EH (cell line): ENCODE results near the gene SLC25A52.
"Not testable (repeated sequence)": the region's sequence is repeated elsewhere in the genome, so short reads cannot be mapped to it uniquely, and the experiment has no call there.

Experiments used
- DNase-seq: peaks from one replicate; pipeline ENCODE4 v3.0.0-alpha.2; 2015; ENCODE audit warnings: low read depth

Gene SLC25A52, protein sequence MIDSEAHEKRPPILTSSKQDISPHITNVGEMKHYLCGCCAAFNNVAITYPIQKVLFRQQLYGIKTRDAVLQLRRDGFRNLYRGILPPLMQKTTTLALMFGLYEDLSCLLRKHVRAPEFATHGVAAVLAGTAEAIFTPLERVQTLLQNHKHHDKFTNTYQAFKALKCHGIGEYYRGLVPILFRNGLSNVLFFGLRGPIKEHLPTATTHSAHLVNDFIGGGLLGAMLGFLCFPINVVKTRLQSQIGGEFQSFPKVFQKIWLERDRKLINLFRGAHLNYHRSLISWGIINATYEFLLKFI

DNA sequence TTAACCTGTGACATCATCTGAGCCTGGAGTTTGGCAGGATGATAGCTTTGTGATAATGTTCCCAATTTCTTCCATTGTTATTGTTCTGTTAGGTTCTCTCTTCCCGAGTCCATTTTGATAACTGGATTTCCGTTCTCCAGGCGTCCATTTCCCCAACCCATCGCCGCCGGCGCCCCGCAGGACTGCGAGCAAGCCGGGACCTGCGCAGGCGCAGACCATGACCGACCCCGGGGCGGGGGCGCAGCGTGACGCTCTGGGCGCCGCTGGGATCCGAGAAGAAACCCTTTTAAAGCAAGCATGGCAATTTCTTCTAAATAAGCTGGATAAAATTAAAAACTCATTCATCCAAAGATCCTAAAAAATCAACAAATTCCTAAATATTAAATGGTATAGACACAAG, at the start of gene SLC25A52:
TSS of gene SLC25A52 (minus strand) at position 186 of the 400 bp plus-strand sequence. CDS start 219 bp downstream, outside the sequence.
- DNase-seq = no peak

DNA sequence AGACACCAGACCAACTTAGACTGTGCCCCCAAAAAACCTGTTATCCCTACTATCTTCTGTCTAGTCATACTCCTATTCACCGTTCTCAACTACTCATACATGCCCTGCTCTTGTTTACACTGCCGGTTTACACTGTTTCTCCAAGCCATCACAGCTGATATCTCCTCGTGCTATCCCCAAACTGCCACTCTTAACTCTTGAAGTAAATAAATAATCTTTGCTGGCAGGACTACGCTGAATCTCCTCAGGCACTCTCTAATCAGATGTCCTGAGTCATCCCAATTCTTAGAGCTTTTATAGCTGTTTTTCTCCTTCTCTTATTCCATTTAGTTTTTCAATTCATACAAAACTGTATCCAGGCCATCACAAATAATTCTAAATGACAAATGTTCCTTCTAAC, 48.4 kb upstream of the SLC25A52 start:
- not testable (repeated sequence) for DNase-seq

DNA sequence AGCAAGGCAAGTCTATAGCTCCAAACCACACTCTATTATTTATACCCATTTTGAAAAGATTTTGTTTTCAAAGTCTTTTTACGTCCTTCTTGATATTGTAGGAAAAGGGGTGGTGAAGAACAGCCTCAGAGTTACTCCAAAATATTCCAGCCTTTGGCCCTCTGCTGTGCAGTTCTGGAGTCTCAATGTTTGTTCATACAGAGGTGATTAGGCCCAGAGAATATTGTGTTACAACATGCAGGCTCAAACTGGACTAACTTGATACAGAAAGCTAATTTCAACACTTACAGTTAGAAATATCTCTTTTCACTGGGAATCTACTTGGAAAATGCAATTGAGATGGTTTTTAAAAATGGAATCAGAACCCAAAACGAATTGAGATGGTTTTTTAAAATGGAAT, 40.4 kb upstream of the SLC25A52 start:
- DNase-seq = no peak

DNA sequence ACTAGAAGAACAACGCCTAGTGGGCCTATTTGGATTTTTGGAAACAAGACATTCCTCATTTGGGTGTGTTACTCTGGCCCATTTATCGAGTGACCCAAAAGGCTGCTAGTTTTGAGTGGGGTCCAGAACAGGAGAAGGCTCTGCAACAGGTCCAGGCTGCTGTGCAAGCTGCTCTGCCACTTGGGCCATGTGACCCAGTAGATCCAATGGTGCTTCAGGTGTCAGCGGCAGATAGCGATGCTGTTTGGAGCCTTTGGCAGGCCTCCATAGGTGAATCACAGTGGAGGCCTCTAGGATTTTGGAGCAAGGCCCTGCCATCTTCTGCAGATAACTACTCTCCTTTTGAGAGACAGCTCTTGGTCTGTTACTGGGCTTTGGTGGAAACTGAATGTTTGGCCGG, 38.6 kb upstream of the SLC25A52 start:
- DNase-seq = not testable (repeated sequence)

DNA sequence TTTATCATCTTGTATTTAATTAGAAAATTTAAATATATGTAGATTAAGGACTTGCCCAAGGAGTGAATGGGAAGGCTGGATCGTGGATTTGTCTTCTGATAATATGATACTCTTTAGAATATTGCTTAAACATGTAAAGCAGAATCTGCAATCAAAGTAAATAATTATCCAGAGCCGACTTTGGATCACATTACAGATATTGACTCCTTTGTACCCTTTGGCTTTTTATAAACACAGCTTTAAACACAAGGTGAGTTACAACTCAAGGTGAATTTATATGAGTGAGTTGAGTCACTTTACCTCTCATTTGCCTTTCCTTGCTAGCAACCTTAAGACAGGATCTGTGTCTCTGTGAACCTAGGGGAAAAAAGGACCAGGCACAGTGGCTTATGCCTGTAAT, 37.7 kb upstream of the SLC25A52 start:
- DNase-seq = no peak

DNA sequence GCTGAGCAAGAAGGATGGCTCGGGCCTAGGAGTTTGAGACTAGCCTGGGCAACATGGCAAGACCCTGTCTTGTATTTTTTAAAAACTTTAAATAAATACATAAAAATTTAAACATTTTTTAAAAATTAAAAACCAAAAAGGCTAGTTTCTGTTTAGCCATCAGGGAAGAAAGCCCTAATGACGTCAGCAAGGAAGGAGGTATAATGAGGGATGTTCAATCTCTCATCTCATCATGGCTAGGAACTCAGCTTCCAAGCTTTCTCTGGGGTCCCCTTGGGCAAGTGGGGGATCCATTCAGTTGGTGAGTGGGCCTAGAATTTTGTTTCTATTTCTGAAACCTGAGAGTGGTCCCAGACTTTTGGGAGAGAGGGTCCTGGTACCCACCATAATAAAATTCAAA, 35.1 kb upstream of the SLC25A52 start:
- DNase-seq = no peak

DNA sequence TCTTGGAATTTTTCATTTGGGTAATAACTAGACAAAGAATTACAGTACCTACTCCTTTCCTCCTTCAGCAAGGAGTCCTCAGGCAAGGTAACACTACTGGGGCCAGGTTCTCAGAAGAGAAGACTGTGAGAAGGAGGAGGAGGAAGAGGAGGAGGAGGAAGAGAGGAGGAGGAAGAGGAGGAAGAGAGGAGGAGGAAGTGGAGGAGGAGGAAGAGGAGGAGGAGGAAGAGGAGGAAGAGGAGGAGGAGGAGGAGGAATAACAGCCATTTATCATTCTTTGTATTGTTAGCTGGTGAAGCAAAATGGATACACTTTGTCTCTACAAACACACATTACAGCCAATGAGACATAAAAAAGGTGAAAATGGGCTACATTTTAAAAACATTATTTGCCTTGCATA, 32.9 kb upstream of the SLC25A52 start:
- DNase-seq = no peak

DNA sequence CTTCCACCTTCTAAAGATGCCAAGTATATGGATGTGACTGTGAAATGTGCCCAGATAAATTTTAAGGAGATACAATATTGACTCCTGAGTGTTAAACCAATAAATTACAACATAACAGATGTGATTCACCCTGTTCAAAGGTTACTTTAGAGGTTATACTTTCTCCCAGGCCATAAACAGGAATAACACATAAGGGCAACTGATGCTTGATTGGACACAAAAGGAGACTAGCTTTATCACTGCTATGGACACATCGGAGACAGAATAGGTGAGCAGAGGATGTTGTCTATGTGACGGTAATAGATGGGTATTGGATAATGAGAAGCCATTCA, 31.9 kb upstream of the SLC25A52 start:
- DNase-seq = no peak

DNA sequence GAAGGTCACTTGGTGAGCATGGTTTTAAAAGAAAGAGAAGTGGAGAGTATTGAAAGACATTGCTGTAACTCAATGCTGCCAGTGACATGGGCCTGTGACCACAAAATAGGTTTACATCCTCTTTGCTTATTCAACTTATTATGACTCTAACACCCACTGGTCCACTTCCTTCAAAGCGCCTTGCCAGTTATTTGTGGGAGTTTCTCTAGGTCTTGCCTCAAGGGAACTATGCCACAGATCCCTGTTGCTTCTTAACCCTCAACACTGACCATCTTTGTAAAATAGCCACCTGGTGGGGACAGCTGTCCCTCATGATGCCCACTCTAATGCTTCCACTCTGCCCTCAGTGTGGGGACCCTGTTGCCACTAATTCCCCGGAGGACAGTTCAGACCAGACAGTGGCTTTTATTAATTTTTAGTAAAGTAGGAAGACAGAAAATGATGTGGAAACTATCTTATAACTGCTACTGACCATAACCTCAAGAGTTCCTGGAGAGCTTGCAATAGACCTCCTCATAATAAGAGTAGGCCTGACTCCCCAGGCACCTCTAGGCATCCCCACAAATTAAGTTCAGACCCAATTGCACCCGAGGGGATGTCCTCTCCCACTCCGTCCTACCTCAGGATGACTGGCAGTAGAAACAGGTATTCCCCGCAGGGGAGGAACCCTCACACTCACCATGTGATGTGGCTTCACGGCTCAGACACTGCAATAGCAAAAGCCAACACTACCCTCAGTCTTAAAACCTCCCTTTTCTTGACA, 31.3 kb upstream of the SLC25A52 start:
- DNase-seq = no peak

DNA sequence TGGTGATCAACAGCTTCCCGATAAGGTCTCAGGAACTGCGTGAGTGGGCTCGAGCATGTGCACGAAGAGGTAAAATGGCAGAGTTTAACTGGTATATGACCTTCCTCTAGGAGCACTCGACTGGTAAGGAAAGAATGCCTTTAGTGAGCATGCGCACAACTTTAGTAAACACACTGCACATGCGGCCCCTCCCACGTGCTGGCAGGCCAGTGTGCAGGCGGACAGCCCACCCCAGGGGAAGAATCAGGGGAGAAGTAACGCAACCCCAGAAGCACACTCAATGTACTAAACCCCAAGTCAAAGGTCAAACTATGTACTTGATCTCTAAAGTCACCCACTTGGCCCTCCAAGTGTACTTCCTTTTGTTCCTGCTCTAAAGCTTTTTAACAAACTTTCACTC, 28.7 kb upstream of the SLC25A52 start:
- no peak for DNase-seq

DNA sequence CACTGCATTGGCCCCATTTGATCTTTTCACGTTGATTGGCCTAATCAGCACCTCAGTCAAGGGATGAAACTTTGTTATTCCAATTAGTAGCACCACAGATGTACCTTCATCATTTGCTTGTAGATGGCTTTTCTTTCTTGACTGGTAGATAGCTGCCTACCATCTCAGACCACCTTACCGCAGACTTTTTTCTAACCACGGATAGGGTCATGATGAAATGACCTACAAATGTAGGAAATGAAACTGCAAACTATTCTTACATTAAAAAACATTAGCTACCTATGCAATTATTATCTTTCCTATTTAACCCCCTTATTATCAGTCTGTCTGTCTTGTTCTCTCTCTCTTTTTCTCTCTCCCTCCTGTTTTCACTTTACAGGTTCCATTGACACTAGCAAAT, 22.4 kb upstream of the SLC25A52 start:
- DNase-seq = no peak

DNA sequence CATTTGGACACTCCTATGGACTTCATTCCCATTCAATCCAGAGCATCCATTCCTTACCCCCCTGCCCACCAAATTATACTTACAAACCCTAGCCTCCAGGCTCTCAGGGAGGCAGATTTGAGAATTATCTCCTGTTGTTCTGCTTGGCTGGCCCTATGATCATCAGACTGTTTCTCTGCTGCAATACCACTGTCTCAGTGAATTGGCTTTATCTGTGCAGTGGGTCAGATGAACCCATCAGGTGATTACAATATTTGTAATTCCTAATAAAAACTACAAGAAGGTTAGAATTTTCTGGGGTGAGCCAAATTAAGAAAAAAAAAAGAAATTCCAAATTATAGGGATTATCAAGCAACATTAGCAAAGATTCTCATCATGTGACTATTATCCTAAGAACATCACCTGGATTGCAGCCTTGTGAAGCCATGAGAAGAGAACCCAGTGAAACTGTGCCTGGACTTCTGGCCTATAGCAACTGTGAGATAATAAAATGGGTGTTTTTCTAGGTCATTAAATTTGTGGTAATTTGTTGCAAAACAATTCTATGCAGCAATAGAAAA, 17.8 kb upstream of the SLC25A52 start:
- no peak for DNase-seq

DNA sequence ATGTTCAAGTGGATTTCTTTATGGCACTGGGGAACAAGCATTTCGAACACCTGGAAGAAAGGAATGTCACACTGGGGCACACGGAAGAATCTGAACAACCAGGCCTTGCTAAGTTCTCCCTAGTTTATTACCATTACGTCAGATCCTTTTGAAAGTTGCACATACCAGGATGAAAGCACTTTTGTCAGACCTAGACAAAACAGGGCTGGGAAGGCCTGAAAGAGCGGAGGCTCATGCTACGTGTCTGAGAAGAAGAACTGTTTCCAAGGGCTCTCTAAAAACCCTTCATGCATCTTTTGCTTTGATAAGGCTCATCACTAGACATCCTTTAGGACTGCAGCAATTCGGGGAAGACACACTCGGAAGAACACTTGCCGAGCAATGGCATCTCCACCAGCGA, 15.4 kb upstream of the SLC25A52 start:
- DNase-seq = no peak

DNA sequence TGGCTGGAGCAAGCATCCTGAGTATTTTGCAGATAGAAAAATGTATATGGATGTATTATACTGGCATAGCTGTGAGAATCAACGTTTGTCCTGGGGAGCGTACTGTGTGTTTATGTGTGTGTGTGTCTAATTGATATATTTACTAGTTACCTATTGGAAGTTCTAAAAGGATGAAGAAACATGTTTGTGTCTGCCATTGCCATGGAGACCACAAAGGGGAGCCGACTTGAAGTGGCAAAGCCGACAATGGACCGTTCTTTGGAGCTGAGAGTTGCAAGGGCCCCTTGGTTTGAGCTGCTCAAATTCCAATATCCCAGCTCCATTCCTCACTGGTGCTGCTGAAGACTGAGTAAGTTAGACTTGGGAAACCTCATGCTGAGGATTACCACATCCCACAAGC, 14.3 kb upstream of the SLC25A52 start:
- DNase-seq = no peak

DNA sequence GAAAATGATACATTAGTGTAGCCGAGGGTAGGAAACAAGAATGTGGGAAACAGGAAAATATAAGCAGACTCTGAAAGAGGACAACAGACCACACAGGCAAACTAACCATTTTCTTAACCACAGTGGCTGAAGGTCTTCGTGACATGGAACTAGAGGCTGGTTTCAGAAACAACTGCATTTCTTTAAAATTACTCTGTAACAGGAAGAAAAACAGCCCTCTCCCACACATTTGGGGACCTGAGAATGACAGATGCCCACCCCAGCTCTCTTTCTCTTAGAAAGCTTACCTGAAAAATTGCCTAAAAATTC, 13.8 kb upstream of the SLC25A52 start:
- DNase-seq = no peak

DNA sequence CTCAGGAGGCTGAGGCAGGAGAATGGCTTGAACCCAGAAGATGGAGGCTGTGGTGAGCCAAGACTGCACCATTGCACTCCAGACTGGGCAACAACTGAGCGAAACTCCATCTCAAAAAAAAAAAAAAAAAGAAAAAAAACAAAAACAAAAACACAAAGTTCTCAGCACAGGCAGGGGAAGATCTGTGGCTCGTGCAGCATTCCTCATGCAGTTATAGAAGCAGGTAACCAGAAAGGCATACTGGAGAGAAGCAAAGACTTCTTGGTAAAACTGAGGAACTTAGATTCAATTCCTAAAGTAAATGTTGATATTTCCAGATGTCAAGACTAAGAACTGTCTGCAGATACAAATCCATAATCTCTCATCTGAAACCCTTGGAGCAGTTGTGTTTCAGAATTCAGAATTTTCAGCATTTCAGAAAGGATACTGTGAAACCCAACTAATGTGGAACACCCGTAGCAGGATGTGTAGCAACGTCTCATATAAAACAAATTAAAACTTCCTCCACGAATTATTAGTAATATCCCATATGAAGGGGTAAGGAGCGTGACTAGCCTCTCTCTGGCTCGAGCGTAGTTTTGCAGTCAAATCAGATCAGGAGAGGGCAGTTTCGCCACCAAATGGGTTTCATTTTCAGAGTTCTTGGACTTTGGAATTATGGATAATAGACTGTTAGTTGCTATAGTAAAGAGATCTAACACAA, 13.2 kb upstream of the SLC25A52 start:
- no peak for DNase-seq

DNA sequence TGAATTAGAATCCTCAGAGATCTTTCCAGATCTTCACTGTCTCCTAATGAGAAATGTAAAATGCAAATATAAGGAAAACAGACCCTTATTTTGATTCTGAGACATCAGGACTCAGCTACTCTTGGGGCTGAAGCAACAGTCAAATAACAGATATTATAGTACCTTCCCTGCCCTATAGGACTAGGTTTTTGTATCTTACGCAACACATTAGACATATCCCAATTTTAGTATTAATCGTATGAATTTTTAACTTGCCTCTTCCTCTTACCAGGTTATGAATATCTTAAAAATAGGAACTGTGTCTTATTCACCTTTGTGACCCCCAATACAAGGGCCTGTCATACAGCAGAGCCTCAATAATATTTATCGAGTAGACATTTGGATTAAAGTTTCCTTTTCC, 12.0 kb upstream of the SLC25A52 start:
- DNase-seq = no peak

DNA sequence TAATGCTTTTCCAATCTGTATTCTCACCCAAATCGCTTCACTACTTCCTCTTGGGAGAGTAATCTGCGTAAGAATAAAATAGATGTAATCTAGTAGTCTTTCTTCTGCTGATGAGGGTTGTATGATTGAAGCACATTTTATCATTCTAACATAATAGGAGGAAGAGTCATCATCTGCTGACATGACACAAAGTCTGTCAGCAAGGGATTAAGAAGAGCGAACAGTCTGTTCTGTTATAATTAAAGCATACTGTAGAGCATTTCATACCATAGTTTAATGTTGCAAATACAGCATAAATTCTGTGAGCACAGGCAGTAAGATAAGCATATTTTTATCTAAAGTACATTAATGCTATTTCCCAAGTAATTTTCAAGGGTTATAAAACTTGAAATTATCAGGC, 10.4 kb downstream of the SLC25A52 start:
- no peak for DNase-seq

DNA sequence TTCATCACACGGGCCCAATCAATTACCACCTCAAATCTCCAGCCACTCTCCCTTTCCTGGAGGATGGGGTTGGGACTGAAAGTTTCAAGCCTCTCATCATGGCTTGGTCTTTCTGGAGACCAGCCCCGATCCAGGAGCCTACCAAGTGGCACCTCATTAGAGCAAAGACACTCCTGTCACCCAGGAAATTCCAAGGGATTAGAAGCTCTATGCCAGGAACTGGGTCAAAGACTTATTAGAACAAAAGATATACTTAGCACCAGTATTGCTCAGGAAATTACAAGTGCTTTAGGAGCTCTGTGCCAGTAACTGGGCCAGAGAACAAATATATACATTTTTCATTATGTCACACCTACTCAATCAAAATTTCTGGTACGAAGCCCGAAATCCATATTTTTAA, 14.3 kb downstream of the SLC25A52 start:
- DNase-seq = no peak

DNA sequence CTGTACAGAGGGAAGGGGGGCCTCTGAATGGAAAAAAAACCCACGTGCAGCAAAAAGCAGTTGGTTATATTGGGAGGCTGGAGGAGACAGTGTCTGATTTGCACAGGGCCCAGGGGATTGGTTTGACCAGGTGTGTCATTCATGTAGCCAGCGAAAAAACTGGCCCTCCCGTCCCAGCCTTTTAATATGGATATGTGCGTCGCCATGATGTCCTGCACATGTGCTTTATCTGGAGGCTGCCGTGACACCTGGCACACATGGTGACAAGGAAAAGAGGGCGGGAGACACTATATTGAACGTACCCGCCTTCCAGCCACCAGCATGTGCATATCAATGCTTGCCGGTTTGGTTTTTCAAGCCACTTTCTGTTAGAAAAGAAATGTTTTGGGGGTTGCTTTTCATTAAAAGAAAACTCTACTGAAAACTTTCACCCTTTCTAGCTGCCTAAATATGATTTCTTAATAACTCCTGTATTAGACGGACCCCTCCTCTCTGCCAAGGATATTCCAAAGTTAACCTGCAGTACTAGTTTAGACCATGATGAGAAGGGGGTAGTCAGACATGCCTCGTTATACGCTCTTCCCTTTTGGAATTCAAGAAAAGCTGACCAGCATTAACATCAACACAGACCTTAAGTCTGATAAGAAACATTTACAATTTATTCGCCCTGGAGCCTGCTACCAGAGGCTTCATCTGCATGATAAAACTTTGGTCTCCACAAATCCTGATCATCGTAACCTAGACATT, 16.2 kb downstream of the SLC25A52 start:
- no peak for DNase-seq

DNA sequence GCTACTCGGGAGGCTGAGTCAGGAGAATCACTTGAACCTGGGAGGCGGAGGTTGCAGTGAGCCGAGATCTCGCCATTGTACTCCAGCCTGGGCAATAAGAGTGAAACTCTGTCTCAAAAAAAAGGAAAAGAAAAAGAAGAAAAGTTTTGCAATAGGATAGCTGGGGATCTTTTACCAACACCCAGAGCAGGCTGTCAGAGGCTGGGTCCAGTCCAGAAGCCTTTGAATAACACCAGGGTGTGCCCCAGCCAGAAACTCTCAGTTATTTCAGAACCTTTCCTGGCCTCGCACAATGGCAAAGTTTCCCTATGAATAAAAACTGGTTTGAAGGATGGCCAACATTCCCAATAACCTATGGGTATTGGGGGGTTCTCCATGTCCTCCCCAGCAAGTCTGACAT, 17.1 kb downstream of the SLC25A52 start:
- DNase-seq = not testable (repeated sequence)

DNA sequence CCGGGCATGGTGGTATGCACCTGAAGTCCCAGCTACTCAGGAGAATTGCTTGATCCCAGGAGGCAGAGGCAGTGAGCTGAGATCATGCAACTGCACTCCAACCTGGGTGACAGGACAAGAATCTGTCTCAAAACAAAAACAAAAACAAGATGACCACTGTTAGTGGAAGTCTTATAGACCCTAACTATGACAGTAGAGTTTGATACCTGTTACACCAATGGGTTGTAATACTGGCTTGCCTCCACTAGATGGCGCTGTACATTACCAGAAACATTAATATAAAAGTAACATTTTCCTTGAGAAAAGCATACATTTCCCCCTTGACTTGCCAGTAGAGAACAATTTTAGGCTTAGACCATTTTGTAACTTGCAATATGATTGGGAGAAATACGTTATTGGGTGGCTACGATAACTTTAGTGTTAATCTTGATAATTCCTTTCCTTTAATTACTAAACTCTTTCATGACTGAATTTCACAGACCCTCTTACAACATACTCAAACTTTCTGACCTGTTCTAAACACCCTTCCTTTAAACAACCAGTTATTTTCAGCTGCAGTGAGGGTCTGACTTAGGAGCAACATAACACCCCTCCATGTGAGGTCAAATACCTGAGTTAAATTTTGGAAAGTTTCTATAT, 19.5 kb downstream of the SLC25A52 start:
- peak; percentile 34 for DNase-seq
